ENCODE results near the gene MYZAP.

DNA sequence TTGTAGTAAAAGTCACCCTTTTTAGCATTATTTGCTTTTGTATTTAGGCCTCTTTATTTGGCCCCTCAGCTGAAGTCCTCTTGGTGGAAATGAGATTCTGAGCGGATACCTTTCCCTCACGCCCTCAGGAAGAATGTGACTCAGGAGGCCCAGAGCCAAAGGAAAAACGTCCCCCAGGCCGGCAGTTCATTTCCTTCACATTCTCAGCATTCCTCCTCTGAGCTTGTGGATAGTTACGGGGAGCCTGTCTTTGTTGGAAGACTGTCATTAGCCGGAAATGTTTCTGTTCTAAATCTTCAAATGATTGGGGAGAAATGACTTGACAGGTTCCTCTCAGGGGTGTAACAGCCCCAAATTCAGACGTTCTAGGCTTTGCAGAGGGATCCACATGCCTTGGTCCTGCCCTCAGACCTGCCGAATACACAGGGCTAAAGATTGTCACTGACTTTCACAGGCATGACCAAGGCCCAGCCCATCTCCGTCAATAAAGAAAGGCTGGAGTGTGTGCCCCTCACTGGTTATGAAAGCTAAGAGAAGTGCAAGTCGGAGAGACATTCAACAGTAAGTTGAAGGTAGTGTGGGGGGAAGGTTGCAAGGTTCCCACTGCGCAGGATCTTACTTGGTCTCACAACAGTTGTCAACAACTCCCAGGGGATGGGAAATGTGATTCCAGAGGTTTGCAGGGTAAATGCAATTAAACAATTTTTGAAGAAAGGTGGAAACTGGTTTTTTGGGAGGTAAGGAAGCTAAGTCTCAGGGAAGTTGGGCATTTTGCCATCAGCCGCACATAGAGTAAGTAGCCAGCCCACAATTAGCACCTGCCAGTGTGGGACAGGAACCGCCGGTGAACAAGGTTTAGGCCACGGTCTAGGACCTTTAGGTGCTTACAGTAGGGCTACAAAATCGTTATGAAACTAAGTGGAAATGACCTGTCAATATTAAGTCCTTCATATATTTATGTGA lies 39.7 kb upstream of the MYZAP start:
- no peak for TF ChIP-seq CTCF (conservative IDR thresholded peaks at IDR 0.05; ENCODE audit: low read length)
- no peak for TF ChIP-seq EZH2phosphoT487 (IDR thresholded peaks at IDR 0.05; ENCODE audit: borderline replicate concordance)

Measured in Loucy (cell line).